Iris pigment epithelial cell (primary cell): Measurements from ENCODE around the gene CUEDC1.
"Not testable (repeated sequence)": the region's sequence is repeated elsewhere in the genome, so short reads cannot be mapped to it uniquely, and the experiment has no call there.

Source experiments
- DNase-seq: peaks from one replicate; pipeline ENCODE4 v3.0.0-alpha.2; 2011; ENCODE audit warnings: low read depth

The CUEDC1 gene

GRCh38 chr17:57859601-57860413 lies 95.4 kb downstream of the CUEDC1 start:
- DNase-seq, result no peak

GRCh38 chr17:57858838-57859237 lies 96.4 kb downstream of the CUEDC1 start:
- no peak for DNase-seq

DNA sequence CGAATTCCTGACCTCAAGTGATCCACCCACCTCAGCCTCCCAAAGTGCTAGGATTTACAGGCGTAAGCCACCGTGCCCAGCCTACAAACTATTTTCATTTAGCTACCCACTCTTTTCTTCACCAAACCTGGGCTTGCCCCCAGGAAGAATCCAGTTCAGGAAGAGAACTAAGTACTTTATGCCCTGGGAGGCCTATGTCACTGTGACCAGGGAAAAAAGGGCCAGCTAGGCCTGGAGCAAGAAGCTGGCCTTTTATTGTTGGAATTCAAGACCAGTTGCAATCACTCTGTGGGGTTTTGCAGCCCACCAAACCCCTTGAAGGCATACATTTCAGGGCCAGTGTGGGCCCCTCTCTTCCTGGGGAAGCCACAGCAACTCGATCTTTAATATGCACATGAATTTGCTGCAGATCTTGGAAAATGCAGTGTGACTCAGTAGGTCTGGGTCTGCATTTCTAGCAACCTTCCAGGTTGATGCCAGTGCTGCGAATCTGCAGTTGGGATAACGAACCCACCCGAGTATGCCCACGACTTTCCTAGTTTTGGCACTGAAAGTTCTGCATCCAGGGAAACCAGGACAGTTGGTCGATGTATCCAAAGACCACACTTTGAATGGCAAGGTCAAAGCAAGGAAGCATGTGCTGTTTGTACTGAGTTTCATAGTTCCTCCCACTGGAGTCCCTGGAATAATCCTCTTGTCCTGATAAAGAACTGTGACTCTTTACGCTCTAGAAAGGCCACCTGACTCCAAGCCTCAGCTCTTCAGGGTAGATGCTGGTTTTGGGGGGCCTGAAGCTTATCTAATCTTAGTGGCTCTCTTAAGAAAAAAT lies 98.2 kb downstream of the CUEDC1 start:
- no peak for DNase-seq

GRCh38 chr17:57855391-57856035 lies 99.7 kb downstream of the CUEDC1 start:
- DNase-seq, result no peak

GRCh38 chr17:57853695-57854094 lies 101.5 kb downstream of the CUEDC1 start:
- no peak for DNase-seq

- DNase-seq, result no peak
Observed at GRCh38 chr17:57852955-57853328, 102.3 kb downstream of the CUEDC1 start.

DNA sequence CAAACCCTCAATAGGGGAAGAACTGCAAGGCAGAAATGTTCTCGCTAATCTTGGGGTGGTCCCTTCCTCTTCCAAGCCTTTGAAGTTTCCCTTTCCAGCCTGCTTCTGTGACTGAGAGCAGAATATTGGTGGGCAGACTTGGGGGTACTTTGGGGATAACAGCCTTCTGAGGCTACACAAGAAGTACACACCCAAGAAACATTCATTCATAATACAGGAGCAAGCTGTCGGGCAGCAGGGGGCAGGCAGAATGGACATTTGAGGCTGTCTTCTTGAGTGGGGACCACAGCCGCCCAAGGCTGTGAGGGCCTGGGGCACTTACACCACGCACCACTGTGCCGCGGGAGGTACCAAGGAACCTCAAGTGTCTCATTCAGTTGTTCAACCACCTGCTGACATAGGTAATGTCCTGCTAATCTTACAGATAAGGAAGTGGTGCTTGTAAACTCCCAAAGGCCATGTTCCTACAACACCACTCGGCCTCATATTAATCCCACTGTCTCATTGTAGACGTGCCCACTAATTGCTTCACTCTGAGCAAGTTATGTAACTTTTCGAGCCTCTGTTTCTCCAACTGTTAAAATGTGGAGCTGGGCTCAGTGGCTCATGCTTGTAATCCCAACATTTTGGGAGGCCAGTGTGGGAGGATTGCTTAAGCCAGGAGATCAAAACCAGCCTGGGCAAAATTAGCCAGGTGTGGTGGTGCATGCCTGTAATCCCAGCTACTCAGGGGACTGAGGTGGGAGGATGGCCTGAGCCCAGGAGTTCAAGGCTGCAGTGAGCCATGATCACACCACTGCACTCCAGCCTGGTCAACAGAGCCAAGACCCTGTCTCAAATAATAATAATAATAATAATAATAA lies 102.9 kb downstream of the CUEDC1 start:
- DNase-seq, result no peak

- DNase-seq, result peak; percentile 100
Observed at GRCh38 chr17:57849874-57850754, 105.1 kb downstream of the CUEDC1 start, which contains the start of gene MRPS23. MRPS23 (minus strand) TSS chr17:57850044; CDS start chr17:57850010, 34 bp downstream.

- no peak for DNase-seq
Observed at GRCh38 chr17:57849163-57849873, 105.9 kb downstream of the CUEDC1 start.

- DNase-seq, result not testable (repeated sequence)
Observed at GRCh38 chr17:57846056-57846945, 108.9 kb downstream of the CUEDC1 start.

GRCh38 chr17:57842280-57842679 lies 112.9 kb downstream of the CUEDC1 start:
- DNase-seq, result no peak

DNA sequence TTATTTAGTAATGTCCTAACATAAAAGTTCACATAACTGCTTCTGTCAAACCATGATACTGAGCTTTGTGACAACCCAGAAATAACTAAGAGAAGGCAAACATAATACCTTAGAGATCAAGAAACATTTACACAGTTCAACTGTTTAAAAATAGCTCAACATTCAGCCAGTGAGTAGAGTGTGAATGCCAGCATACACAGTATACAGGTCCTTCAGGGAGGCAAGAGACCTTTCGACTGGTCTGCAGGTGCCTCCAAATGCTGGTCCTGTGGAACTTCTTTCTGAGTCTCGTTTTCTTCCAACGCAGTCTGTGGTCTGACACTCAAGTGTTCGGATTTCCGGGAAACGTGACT lies 115.7 kb downstream of the CUEDC1 start:
- no peak for DNase-seq

- DNase-seq, result no peak
Observed at GRCh38 chr17:57838857-57839570, 116.2 kb downstream of the CUEDC1 start.

GRCh38 chr17:57838453-57838852 lies 116.8 kb downstream of the CUEDC1 start:
- DNase-seq, result no peak

- DNase-seq, result no peak
Observed at GRCh38 chr17:57835333-57835900, 119.8 kb downstream of the CUEDC1 start.

DNA sequence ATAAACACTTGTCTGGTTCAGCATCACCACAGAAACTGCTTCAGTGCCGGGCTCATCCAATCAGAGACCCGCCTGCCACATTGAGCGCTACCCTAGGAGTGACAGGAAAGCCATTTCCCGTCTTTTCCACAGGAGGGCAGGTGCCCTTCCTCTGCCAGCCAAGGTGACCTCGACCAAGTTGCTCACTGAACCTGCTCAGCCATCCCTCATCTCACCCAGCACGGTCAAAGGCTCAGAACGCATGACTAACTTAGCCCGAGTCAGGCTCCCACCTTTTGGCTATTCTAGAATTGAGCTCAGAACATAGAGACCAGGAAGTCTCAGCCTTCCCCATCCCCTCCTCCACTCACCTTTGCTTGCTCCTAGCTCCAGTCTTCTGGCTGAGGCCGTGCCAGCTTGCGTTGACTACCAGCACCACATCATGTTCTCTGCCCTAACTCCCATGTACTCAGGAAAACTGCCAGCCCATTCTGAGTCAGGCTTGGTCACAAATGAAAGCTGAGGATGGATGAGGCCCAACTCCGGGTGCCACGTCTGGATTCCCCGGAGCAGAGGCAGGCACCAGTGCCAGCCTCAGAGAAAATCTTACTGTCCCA lies 121.0 kb downstream of the CUEDC1 start:
- no peak for DNase-seq

DNA sequence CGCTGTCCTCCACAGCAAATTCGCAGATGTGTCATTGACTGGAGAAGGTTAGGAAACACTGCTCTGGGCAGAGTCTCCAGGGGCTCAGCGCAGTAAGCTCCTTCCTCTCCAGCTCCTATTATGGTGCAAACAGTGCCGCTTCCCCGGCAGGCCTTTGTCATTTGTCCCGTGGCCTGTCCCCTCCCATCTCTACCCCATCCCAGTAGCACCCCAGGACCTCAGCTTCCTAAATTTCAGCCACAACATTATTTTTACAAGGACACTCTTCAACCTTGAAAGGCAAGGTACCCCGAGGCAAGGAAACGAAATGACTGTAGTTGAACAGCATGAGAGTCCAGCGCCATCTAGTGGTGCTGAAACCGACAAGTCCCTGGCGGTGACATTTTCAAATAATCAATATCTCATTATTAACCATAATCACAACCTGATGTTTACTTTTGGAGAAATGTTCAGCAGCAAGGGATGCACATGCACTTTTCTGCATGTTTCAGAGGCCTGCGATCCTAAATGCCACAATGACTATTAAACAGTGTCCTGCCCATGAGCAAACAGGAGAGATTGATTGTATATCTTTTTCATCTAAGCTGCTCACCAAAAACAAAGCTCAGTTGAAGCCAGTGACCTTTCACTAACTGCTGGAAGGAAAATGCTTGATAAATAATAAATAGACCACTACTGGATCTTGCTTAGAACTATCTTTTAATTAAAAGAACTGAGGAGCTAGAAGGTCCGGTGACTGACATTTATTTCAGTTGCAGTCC lies 121.9 kb downstream of the CUEDC1 start:
- peak; percentile 76 for DNase-seq
